ENCODE data around the gene RSPH6A. TPM values are rescaled to one million over a fixed set of nuclear protein-coding genes. Genes with fewer than 3 reads are reported as not detected.

RSPH6A gene
- total and polyA plus RNA-seq, 2 of the 13 experiments (the other 11 are each of a cell fraction or from before 2014, with no cell fraction given), result 0.07 TPM; not detected in 1

- TF ChIP-seq SOX5 (CRISPR knock-in tag; IDR thresholded peaks at IDR 0.05; ENCODE audit: borderline replicate concordance), result peak; percentile 68
- TF ChIP-seq, protein P1, sequence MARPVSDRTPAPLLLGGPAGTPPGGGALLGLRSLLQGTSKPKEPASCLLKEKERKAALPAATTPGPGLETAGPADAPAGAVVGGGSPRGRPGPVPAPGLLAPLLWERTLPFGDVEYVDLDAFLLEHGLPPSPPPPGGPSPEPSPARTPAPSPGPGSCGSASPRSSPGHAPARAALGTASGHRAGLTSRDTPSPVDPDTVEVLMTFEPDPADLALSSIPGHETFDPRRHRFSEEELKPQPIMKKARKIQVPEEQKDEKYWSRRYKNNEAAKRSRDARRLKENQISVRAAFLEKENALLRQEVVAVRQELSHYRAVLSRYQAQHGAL (CRISPR knock-in tag; IDR thresholded peaks at IDR 0.05; ENCODE audit: not compliant biosample characterization), result no peak
- peak; percentile 52; the same call in 1 of the 2 replicates for TF ChIP-seq MEF2D (CRISPR knock-in tag; IDR thresholded peaks at IDR 0.05)
- TF ChIP-seq RBAK (CRISPR knock-in tag; IDR thresholded peaks at IDR 0.05), result no peak
- no peak for TF ChIP-seq NONO (IDR thresholded peaks at IDR 0.05)
- peak; percentile 77 for TF ChIP-seq NONO (CRISPR knock-in tag; conservative IDR thresholded peaks at IDR 0.05)
- no peak for TF ChIP-seq ZNF512B (CRISPR knock-in tag; IDR thresholded peaks at IDR 0.05; ENCODE audit: borderline replicate concordance)
- TF ChIP-seq ZNF441 (CRISPR knock-in tag; IDR thresholded peaks at IDR 0.05; ENCODE audit: borderline replicate concordance), result 0 out of 2 replicates have a peak, but pooled peaks have one; percentile 59
- TF ChIP-seq, protein P2, sequence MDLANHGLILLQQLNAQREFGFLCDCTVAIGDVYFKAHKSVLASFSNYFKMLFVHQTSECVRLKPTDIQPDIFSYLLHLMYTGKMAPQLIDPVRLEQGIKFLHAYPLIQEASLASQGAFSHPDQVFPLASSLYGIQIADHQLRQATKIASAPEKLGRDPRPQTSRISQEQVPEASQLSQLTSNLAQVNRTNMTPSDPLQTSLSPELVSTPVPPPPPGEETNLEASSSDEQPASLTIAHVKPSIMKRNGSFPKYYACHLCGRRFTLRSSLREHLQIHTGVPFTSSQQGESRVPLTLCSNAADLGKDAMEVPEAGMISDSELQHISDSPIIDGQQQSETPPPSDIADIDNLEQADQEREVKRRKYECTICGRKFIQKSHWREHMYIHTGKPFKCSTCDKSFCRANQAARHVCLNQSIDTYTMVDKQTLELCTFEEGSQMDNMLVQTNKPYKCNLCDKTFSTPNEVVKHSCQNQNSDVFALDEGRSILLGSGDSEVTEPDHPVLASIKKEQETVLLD (CRISPR knock-in tag; IDR thresholded peaks at IDR 0.05; ENCODE audit: low read depth), result peak; percentile 85
- no peak for TF ChIP-seq HOXD1 (CRISPR knock-in tag; IDR thresholded peaks at IDR 0.05)
- no peak for TF ChIP-seq RELA (CRISPR knock-in tag; IDR thresholded peaks at IDR 0.05)
- no peak for TF ChIP-seq MTF1 (CRISPR knock-in tag; IDR thresholded peaks at IDR 0.05)
- TF ChIP-seq NFATC3 (CRISPR knock-in tag; IDR thresholded peaks at IDR 0.05), result peak; percentile 14; the same call in 1 of the 2 replicates
- no peak for TF ChIP-seq PBX2 (CRISPR knock-in tag; IDR thresholded peaks at IDR 0.05)
- 0 out of 2 replicates have a peak, but pooled peaks have one; percentile 91 for TF ChIP-seq ZNF550 (CRISPR knock-in tag; IDR thresholded peaks at IDR 0.05; ENCODE audit: borderline replicate concordance)
- TF ChIP-seq PHF21A (CRISPR knock-in tag; IDR thresholded peaks at IDR 0.05), result no peak; the same call in 1 of the 2 replicates
- TF ChIP-seq JUN (CRISPR knock-in tag; IDR thresholded peaks at IDR 0.05), result no peak
- TF ChIP-seq REL (CRISPR knock-in tag; conservative IDR thresholded peaks at IDR 0.05), result no peak
- TF ChIP-seq, protein P3, sequence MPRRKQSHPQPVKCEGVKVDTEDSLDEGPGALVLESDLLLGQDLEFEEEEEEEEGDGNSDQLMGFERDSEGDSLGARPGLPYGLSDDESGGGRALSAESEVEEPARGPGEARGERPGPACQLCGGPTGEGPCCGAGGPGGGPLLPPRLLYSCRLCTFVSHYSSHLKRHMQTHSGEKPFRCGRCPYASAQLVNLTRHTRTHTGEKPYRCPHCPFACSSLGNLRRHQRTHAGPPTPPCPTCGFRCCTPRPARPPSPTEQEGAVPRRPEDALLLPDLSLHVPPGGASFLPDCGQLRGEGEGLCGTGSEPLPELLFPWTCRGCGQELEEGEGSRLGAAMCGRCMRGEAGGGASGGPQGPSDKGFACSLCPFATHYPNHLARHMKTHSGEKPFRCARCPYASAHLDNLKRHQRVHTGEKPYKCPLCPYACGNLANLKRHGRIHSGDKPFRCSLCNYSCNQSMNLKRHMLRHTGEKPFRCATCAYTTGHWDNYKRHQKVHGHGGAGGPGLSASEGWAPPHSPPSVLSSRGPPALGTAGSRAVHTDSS (CRISPR knock-in tag; conservative IDR thresholded peaks at IDR 0.05), result no peak
- TF ChIP-seq ZNF773 (CRISPR knock-in tag; IDR thresholded peaks at IDR 0.05; ENCODE audit: borderline replicate concordance), result no peak
- no peak for TF ChIP-seq ZNF317 (CRISPR knock-in tag; IDR thresholded peaks at IDR 0.05)
- no peak for TF ChIP-seq ARID2 (CRISPR knock-in tag; IDR thresholded peaks at IDR 0.05; ENCODE audit: borderline replicate concordance)
- TF ChIP-seq ZNF34 (CRISPR knock-in tag; IDR thresholded peaks at IDR 0.05; ENCODE audit: borderline replicate concordance), result no peak
Observed at GRCh38 chr19:45862564-45863334, 47.6 kb upstream of the RSPH6A start, which contains the start of gene SYMPK (continued).

All from HepG2 (cell line).